ENCODE data around the gene LPP.

Gene LPP

DNA sequence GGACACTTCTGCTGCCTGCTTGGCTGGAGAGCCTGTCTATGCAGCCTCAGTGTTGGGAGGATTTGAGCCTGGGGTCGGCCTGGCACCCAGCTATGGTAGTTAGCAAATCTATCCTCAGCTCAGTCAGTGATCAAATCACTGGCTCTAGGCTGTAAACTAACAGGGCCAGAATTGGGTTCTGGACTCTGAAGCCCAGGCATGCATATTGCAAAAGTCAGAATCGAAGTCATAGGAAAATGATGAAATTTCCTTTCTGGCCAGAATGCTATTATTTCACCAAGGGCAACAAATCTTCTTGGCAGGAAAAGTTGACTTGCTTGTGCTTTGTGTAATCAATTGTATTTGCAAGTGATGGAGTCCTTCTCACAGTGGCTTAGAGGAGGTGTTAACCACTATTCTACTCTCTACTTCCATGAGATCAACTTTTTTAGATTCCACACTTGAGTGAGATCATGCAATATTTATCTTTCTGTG lies 535.2 kb downstream of the LPP start:
- no peak overlapping the region for H3K4me3 ChIP-seq (replicated peaks; ENCODE audit: insufficient read depth, low read length)
- TF ChIP-seq GABPA (IDR thresholded peaks at IDR 0.05; ENCODE audit: low read depth) = no peak
- TF ChIP-seq, protein P1, sequence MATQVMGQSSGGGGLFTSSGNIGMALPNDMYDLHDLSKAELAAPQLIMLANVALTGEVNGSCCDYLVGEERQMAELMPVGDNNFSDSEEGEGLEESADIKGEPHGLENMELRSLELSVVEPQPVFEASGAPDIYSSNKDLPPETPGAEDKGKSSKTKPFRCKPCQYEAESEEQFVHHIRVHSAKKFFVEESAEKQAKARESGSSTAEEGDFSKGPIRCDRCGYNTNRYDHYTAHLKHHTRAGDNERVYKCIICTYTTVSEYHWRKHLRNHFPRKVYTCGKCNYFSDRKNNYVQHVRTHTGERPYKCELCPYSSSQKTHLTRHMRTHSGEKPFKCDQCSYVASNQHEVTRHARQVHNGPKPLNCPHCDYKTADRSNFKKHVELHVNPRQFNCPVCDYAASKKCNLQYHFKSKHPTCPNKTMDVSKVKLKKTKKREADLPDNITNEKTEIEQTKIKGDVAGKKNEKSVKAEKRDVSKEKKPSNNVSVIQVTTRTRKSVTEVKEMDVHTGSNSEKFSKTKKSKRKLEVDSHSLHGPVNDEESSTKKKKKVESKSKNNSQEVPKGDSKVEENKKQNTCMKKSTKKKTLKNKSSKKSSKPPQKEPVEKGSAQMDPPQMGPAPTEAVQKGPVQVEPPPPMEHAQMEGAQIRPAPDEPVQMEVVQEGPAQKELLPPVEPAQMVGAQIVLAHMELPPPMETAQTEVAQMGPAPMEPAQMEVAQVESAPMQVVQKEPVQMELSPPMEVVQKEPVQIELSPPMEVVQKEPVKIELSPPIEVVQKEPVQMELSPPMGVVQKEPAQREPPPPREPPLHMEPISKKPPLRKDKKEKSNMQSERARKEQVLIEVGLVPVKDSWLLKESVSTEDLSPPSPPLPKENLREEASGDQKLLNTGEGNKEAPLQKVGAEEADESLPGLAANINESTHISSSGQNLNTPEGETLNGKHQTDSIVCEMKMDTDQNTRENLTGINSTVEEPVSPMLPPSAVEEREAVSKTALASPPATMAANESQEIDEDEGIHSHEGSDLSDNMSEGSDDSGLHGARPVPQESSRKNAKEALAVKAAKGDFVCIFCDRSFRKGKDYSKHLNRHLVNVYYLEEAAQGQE (IDR thresholded peaks at IDR 0.05; ENCODE audit: insufficient replicate concordance, low read depth) = no peak
- no peak for TF ChIP-seq SPI1 (IDR thresholded peaks at IDR 0.05; ENCODE audit: borderline replicate concordance, low read depth)
- no peak for TF ChIP-seq POLR2AphosphoS5 (IDR thresholded peaks at IDR 0.05; ENCODE audit: low read depth)
- TF ChIP-seq, protein P2, sequence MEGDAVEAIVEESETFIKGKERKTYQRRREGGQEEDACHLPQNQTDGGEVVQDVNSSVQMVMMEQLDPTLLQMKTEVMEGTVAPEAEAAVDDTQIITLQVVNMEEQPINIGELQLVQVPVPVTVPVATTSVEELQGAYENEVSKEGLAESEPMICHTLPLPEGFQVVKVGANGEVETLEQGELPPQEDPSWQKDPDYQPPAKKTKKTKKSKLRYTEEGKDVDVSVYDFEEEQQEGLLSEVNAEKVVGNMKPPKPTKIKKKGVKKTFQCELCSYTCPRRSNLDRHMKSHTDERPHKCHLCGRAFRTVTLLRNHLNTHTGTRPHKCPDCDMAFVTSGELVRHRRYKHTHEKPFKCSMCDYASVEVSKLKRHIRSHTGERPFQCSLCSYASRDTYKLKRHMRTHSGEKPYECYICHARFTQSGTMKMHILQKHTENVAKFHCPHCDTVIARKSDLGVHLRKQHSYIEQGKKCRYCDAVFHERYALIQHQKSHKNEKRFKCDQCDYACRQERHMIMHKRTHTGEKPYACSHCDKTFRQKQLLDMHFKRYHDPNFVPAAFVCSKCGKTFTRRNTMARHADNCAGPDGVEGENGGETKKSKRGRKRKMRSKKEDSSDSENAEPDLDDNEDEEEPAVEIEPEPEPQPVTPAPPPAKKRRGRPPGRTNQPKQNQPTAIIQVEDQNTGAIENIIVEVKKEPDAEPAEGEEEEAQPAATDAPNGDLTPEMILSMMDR (IDR thresholded peaks at IDR 0.05; ENCODE audit: insufficient read depth, low read length) = no peak
- H3K27ac ChIP-seq (replicated peaks) = no peak overlapping the region
- H3K27me3 ChIP-seq (ENCODE audit: insufficient read depth, poor library complexity, severe bottlenecking) = no peaks in the 10 kb centered on the region
- no peak for DNase-seq (ENCODE audit: low read depth in 1 of 2, low spot score in 1 of 2)

DNA sequence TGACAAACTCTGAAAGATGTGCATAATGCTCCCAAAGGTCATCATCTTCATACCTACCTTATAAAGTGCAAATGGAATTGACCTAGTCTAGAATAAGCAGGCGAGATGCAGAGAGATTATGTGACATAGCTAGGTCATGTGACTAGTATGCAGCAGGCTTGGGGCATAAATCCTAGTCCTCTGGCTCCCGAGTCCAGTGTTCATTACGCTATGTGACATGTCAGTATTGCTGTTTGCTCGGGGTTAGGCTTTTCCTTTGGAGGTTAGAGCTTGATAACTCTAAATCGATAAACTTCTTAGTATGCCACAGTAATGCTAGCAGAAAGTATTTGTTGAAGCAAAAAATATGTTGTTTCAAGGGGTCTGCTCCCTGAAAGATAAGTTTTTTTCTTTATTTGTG lies 536.1 kb downstream of the LPP start:
- TF ChIP-seq, protein P2 (IDR thresholded peaks at IDR 0.05; ENCODE audit: insufficient read depth, low read length) = no peak
- TF ChIP-seq GABPA (IDR thresholded peaks at IDR 0.05; ENCODE audit: low read depth) (no peak), POLR2AphosphoS5 (IDR thresholded peaks at IDR 0.05; ENCODE audit: low read depth) (no peak), SPI1 (IDR thresholded peaks at IDR 0.05; ENCODE audit: borderline replicate concordance, low read depth) (no peak)
- TF ChIP-seq, protein P1 (IDR thresholded peaks at IDR 0.05; ENCODE audit: insufficient replicate concordance, low read depth) = no peak
- H3K27me3 ChIP-seq (ENCODE audit: insufficient read depth, poor library complexity, severe bottlenecking) = no peaks in the 10 kb centered on the region
- no peak overlapping the region for H3K4me3 ChIP-seq (replicated peaks; ENCODE audit: insufficient read depth, low read length)
- no peak overlapping the region for H3K27ac ChIP-seq (replicated peaks)
- DNase-seq (ENCODE audit: low read depth in 1 of 2, low spot score in 1 of 2) = no peak

DNA sequence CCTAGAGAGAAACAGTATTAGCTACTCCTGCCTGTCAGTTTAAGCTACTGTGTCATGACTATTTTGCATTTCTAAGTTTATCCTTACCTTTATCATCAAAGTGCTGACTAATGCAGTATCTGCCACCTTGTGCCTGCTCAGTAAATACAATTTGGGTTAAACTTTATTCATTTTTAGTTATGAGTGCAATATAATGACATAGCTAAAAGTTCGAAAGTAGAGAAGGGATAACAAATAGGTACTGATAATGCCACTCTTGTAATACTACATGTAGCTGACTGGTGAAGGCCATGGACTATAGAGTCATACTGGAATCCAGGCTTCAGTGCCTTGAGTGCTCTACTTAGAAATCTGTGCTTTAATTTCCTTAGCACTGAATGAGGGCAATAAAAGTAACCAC lies 537.0 kb downstream of the LPP start:
- TF ChIP-seq GABPA (IDR thresholded peaks at IDR 0.05; ENCODE audit: low read depth) (no peak), POLR2AphosphoS5 (IDR thresholded peaks at IDR 0.05; ENCODE audit: low read depth) (no peak), SPI1 (IDR thresholded peaks at IDR 0.05; ENCODE audit: borderline replicate concordance, low read depth) (no peak)
- TF ChIP-seq, protein P2 (IDR thresholded peaks at IDR 0.05; ENCODE audit: insufficient read depth, low read length) = no peak
- TF ChIP-seq, protein P1 (IDR thresholded peaks at IDR 0.05; ENCODE audit: insufficient replicate concordance, low read depth) = no peak
- Histone ChIP-seq H3K4me3 (replicated peaks; ENCODE audit: insufficient read depth, low read length) (no peak overlapping the region), H3K27me3 (ENCODE audit: insufficient read depth, poor library complexity, severe bottlenecking) (no peaks in the 10 kb centered on the region), H3K27ac (replicated peaks) (no peak overlapping the region)
- DNase-seq (ENCODE audit: low read depth in 1 of 2, low spot score in 1 of 2) = no peak
